Measurements from ENCODE around the gene FARP2.
A peak's percentile ranks its signal among the peaks of the same experiment; 100 is the strongest.
"Not testable (repeated sequence)": the region's sequence is repeated elsewhere in the genome, so short reads cannot be mapped to it uniquely, and the experiment has no call there.

The FARP2 gene

GRCh38 chr2:241501551-241501950 is 145.5 kb downstream of the FARP2 start:
- no peak for DNase-seq (ENCODE audit: low read depth in 2 of 2)

GRCh38 chr2:241502281-241502680 is 146.2 kb downstream of the FARP2 start:
- no peak for DNase-seq (ENCODE audit: low read depth in 2 of 2)

GRCh38 chr2:241503776-241504392 is 147.8 kb downstream of the FARP2 start:
- DNase-seq (ENCODE audit: low read depth in 2 of 2): no peak

- no peak for DNase-seq (ENCODE audit: low read depth in 2 of 2)
These were observed 149.1 kb downstream of the FARP2 start for GRCh38 chr2:241505086-241505780.

GRCh38 chr2:241505781-241506201 is 149.7 kb downstream of the FARP2 start:
- no peak for DNase-seq (ENCODE audit: low read depth in 2 of 2)

- DNase-seq (ENCODE audit: low read depth in 2 of 2): not testable (repeated sequence)
These were observed 150.2 kb downstream of the FARP2 start for GRCh38 chr2:241506317-241506716.

- DNase-seq (ENCODE audit: low read depth in 2 of 2): no peak
These were observed 150.8 kb downstream of the FARP2 start for GRCh38 chr2:241506793-241507429.

- DNase-seq (ENCODE audit: low read depth in 2 of 2): peak; percentile 13 to 28
These were observed 151.6 kb downstream of the FARP2 start for GRCh38 chr2:241507430-241508239.

- peak; percentile 96 to 97 for DNase-seq (ENCODE audit: low read depth in 2 of 2)
These were observed 152.4 kb downstream of the FARP2 start, which contains the start of gene STK25 for GRCh38 chr2:241508240-241509154. Gene STK25 (minus strand): TSS chr2:241508584. CDS start chr2:241508035, 549 bp downstream.

GRCh38 chr2:241509155-241509784 is 153.2 kb downstream of the FARP2 start:
- peak in 1 of 2 donors; percentile 7 for DNase-seq (ENCODE audit: low read depth in 2 of 2)

GRCh38 chr2:241511091-241511741 is 155.1 kb downstream of the FARP2 start:
- DNase-seq (ENCODE audit: low read depth in 2 of 2): no peak

GRCh38 chr2:241514553-241514952 is 158.5 kb downstream of the FARP2 start:
- no peak for DNase-seq (ENCODE audit: low read depth in 2 of 2)

- no peak for DNase-seq (ENCODE audit: low read depth in 2 of 2)
These were observed 159.1 kb downstream of the FARP2 start for GRCh38 chr2:241514986-241515737.

- DNase-seq (ENCODE audit: low read depth in 2 of 2): no peak
These were observed 160.5 kb downstream of the FARP2 start for GRCh38 chr2:241516520-241516965.

GRCh38 chr2:241517297-241517696 is 161.2 kb downstream of the FARP2 start:
- no peak for DNase-seq (ENCODE audit: low read depth in 2 of 2)

- DNase-seq (ENCODE audit: low read depth in 2 of 2): no peak
These were observed 163.6 kb downstream of the FARP2 start for GRCh38 chr2:241519669-241520068.

GRCh38 chr2:241522477-241522876 is 166.4 kb downstream of the FARP2 start:
- no peak for DNase-seq (ENCODE audit: low read depth in 2 of 2)

- DNase-seq (ENCODE audit: low read depth in 2 of 2): not testable (repeated sequence)
These were observed 170.0 kb downstream of the FARP2 start for GRCh38 chr2:241525818-241526780.
